GM15510 (cell line): ENCODE data around the gene ZBTB37.

Experiments
- POLR2A ChIP-seq: IDR thresholded peaks from 3 replicates; pipeline ENCODE4 v1.6.1; 2011; ENCODE audit warnings: borderline replicate concordance; ENCODE audit not compliant: insufficient read length; ENCODE audit errors: extremely low read depth

ZBTB37 gene

DNA sequence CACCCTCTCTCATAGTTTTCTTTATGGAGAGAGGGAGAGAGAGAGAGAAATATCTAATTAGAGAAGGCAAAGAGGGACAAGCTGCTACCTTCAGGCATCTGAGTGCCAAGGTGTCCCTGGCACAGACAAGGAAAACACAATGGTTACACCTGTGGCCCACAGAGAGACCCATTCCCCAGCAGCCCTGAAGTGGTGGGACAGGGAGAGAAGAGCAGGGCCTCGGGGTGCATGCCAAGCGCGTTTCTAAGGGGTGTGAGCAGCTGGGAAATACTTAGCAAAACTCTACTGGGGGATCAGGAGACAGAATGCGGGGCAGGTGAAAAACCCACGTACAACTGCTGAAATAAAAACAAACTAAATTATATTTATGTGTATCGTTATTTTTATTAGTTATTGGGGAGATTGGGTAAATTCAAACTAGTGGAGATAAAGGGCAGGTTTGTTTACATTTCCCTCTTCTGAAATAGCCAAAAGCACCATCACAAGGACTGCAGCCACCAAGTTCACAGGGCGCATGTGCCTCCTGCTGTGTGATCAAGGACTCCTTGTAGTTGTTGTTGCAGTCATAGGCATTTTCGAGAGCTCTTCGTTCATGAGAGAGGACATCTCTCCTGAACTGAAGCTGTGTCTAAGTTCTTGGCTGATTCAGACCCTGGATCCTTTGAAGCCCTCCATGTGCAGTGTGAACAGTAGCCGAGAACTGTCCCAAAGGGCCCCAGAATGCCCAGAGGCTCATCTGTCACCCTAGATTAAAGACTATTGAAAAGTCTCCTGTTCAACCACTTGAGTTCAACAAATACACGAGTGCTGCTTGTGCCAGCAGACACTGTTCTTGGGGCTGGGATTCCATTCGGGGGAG, 49.7 kb downstream of the ZBTB37 start:
- no peak for TF ChIP-seq POLR2A

DNA sequence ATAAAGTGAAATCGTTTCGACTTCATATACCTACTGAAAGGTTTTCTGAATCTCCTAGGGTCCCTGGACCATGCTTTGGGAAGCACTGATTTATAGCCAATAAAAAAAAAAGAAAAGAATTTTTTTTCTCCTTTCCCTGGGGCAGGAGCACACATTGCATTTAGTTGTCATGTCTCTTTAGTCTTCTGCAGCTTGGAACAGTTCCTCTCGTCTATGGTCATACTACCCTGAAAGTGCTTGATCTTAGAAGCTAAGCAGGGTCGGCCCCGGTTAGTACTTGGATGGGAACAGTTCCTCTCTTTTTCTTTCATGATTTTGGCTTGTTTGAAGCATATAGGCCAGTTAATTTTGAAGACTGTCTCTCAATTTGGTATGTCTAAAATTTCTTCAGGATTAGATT, 52.7 kb downstream of the ZBTB37 start:
- TF ChIP-seq POLR2A: no peak

- no peak for TF ChIP-seq POLR2A
Measured at GRCh38 chr1:173925306-173926242, 57.4 kb downstream of the ZBTB37 start.

- no peak for TF ChIP-seq POLR2A
Measured at GRCh38 chr1:173934440-173934839, 66.3 kb downstream of the ZBTB37 start.

- no peak for TF ChIP-seq POLR2A
Measured at GRCh38 chr1:173937062-173937461, 68.9 kb downstream of the ZBTB37 start.

DNA sequence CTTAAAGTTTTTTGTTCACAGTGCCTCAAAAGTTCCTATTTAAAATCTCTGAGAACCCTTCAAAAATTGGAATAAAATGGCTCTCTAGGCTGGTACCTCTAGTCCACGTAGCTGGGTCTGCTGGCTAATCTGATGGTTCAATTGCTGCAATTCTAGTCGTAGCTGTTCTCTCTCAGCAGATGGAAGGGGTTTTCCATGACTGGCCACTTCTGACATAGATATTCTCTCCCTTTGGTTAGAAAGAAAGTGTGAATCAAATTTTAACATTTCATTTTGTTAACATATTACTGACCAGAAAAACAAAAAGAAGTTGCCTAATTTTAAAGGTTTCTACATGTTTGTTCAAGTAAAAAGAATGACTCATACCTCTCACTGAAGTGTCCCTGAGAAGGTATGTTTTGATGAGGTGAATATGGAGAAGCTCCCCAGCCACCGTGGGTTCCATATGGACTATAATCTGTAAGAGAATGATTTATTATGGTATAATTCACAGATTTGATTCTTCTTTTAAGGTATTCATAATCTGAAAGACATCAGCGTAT, 78.3 kb downstream of the ZBTB37 start:
- TF ChIP-seq POLR2A: no peak

DNA sequence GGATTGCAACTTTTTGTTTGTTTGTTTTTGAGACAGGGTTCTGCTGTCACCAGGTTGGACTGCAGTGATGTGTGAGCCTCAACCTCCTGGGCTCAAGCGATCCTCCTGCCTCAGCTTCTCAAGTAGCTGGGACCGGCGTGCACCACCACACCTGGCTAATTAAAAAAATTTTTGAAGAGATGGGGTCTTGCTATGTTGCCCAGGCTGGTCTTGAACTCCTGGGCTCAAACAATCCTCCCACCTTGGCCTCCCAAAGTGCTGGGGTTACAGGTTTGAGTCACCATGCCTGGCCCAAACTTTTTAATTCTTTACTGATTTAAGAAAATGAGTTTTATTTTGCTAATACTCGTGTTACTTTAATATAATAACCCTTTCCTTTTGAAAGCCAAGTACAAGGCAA, 80.4 kb downstream of the ZBTB37 start:
- TF ChIP-seq POLR2A: no peak
